G401 (cell line): ENCODE data around the gene RAE1. TPM values are rescaled to one million over a fixed set of nuclear protein-coding genes. Genes with fewer than 3 reads are reported as not detected.
"Not testable (repeated sequence)": the region's sequence is repeated elsewhere in the genome, so short reads cannot be mapped to it uniquely, and the experiment has no call there.

Experiments
- DNase-seq: peaks from one replicate; pipeline ENCODE4 v3.0.0-alpha.2; 2015; ENCODE audit warnings: low spot score
- in situ Hi-C: cut with HindIII; loops from 2 replicates; pipeline ENCODE4 v1.10.0; 2016; ENCODE audit warnings: low sequenced_read_pairs, mixed read lengths
- total RNA-seq: library from RNA; depleted of rRNA; stranded (reverse); fragments of >200 nt; shearing (Covaris generic); gene quantifications from 2 replicates; pipeline ENCODE4 v1.2.3, GENCODE V29; 2014

Gene RAE1
- total RNA-seq, 1 experiment from 2014 or later, result 81.3 TPM

- DNase-seq, result no peak
- in situ Hi-C loops, result no loop called here
These were observed 57.1 kb downstream of the RAE1 start for GRCh38 chr20:57408131-57408530.

GRCh38 chr20:57408536-57409233, 57.6 kb downstream of the RAE1 start:
- no peak for DNase-seq
- in situ Hi-C loops, result no loop called here

GRCh38 chr20:57409316-57409671, 58.2 kb downstream of the RAE1 start:
- in situ Hi-C loops, result no loop called here

GRCh38 chr20:57409672-57410397, 58.8 kb downstream of the RAE1 start:
- in situ Hi-C loops, result no loop called here
- no peak for DNase-seq

More at GRCh38 chr20:57409316-57409671, 58.2 kb downstream of the RAE1 start:
- no peak for DNase-seq

GRCh38 chr20:57410398-57410920, 59.4 kb downstream of the RAE1 start:
- in situ Hi-C loops, result no loop called here
- no peak for DNase-seq

- in situ Hi-C loops, result no loop called here
- DNase-seq, result no peak
These were observed 59.9 kb downstream of the RAE1 start for GRCh38 chr20:57410924-57411323.

- in situ Hi-C loops, result no loop called here
- no peak for DNase-seq
These were observed 60.6 kb downstream of the RAE1 start for GRCh38 chr20:57411406-57412283.

- in situ Hi-C loops, result no loop called here
- DNase-seq, result no peak
These were observed 61.4 kb downstream of the RAE1 start for GRCh38 chr20:57412347-57413029.

GRCh38 chr20:57413986-57414385, 62.9 kb downstream of the RAE1 start:
- no peak for DNase-seq
- in situ Hi-C loops, result no loop called here

GRCh38 chr20:57414867-57415592, 64.0 kb downstream of the RAE1 start:
- in situ Hi-C loops, result no loop called here
- DNase-seq, result no peak

GRCh38 chr20:57415771-57416170, 64.7 kb downstream of the RAE1 start:
- in situ Hi-C loops, result no loop called here
- DNase-seq, result no peak

GRCh38 chr20:57416296-57417022, 65.4 kb downstream of the RAE1 start:
- in situ Hi-C loops, result no loop called here
- no peak for DNase-seq

GRCh38 chr20:57417051-57417689, 66.1 kb downstream of the RAE1 start:
- in situ Hi-C loops, result no loop called here
- no peak for DNase-seq

- DNase-seq, result no peak
- in situ Hi-C loops, result no loop called here
These were observed 67.0 kb downstream of the RAE1 start for GRCh38 chr20:57417830-57418780.

- in situ Hi-C loops, DNase-seq: not testable (repeated sequence)
These were observed 68.4 kb downstream of the RAE1 start for GRCh38 chr20:57419479-57419878.

- in situ Hi-C loops, result no loop called here
- DNase-seq, result no peak
These were observed 69.7 kb downstream of the RAE1 start for GRCh38 chr20:57420571-57421252.
